ENCODE measurements around the gene SOCS6. TPM values are rescaled to one million over a fixed set of nuclear protein-coding genes. Genes with fewer than 3 reads are reported as not detected.
A peak's percentile ranks its signal among the peaks of the same experiment; 100 is the strongest.

The SOCS6 gene
- total RNA-seq, 1 experiment from 2014 or later = 25.1 TPM

GRCh38 chr18:70273021-70273420, 15.8 kb upstream of the SOCS6 start:
- Histone ChIP-seq H3K4me1 (replicated peaks) (no peaks in the 10 kb centered on the region), H3K27ac (no peak overlapping the region), H3K27me3 (replicated peaks) (no peaks in the 10 kb centered on the region), H3K4me3 (no peak overlapping the region), H3K9me3 (replicated peaks) (peaks cover 24% of the 10 kb centered on the region), H3K36me3 (no peaks in the 10 kb centered on the region)
- no peak for DNase-seq (ENCODE audit: low read depth in 1 of 2, low spot score in 2 of 2)

DNA sequence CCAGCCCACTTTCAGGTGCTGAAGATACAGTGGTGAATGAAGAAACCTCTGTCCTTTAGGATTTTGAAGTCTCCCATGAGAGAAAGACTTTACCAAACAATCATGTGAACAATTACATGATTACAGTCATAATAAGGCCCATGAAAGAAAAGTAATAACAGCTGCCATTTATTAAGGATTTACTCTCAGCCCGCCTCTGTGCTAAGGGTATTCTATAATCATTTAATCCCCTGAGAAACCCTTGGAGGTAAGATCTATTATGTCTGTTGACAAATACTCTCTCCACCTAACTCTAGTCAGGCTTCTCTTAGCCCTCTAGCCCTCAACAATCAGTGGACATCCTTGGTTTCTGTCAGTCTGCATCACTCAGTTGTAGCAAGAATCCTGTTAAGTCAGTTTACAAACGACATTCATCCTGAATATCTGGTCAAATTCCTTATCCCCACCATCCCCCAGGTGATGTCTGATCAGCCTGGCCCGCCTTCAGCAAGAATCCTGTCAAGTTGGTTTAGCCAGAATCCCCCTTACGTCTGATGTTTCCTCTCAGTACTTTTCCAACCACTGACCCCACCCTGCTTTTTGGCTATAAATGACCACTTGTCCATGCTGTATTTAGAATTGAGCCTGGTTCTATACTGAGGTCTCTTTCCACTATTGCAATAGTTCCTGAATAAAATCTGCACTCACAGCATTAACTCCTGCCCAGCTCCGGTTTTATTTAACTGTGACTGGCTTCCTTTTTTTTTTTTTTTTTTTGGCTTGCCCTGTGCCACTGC, 12.2 kb upstream of the SOCS6 start:
- H3K4me1 ChIP-seq (replicated peaks) = no peaks in the 10 kb centered on the region
- H3K36me3 ChIP-seq = no peaks in the 10 kb centered on the region
- no peak for DNase-seq (ENCODE audit: low read depth in 1 of 2, low spot score in 2 of 2)
- H3K4me3 ChIP-seq = no peak overlapping the region
- H3K27me3 ChIP-seq (replicated peaks) = no peaks in the 10 kb centered on the region
- H3K27ac ChIP-seq = no peak overlapping the region
- peaks cover 18% of the 10 kb centered on the region for H3K9me3 ChIP-seq (replicated peaks)

DNA sequence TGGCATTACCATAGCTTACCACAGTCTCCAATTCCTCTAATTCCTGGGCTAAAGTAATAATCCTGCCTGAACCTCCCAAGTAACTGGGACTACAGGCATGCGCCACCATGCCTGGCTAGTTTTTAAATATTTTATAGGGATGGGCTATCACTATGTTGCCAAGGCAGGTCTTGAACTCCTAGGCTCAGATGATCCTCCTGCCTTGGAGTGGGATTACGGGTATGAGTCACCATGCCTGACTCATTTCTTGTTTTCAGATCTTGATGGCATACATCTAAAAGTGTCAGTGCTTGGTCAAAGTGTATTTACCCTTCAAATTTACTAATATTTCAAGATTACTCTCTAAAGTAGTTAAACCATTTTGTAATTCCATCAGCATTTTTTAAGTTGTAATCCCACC, 9.4 kb upstream of the SOCS6 start:
- DNase-seq (ENCODE audit: low read depth in 1 of 2, low spot score in 2 of 2) = no peak
- no peaks in the 10 kb centered on the region for H3K36me3 ChIP-seq
- no peak overlapping the region for H3K4me3 ChIP-seq
- no peaks in the 10 kb centered on the region for H3K9me3 ChIP-seq (replicated peaks)
- H3K27ac ChIP-seq = no peak overlapping the region
- no peaks in the 10 kb centered on the region for H3K4me1 ChIP-seq (replicated peaks)
- H3K27me3 ChIP-seq (replicated peaks) = no peaks in the 10 kb centered on the region

- Histone ChIP-seq H3K4me3 (no peak overlapping the region), H3K27me3 (replicated peaks) (no peaks in the 10 kb centered on the region), H3K36me3 (no peaks in the 10 kb centered on the region), H3K27ac (no peak overlapping the region), H3K4me1 (replicated peaks) (no peaks in the 10 kb centered on the region), H3K9me3 (replicated peaks) (no peaks in the 10 kb centered on the region)
- DNase-seq (ENCODE audit: low read depth in 1 of 2, low spot score in 2 of 2) = no peak
Measured at GRCh38 chr18:70280007-70280925, 8.6 kb upstream of the SOCS6 start.

DNA sequence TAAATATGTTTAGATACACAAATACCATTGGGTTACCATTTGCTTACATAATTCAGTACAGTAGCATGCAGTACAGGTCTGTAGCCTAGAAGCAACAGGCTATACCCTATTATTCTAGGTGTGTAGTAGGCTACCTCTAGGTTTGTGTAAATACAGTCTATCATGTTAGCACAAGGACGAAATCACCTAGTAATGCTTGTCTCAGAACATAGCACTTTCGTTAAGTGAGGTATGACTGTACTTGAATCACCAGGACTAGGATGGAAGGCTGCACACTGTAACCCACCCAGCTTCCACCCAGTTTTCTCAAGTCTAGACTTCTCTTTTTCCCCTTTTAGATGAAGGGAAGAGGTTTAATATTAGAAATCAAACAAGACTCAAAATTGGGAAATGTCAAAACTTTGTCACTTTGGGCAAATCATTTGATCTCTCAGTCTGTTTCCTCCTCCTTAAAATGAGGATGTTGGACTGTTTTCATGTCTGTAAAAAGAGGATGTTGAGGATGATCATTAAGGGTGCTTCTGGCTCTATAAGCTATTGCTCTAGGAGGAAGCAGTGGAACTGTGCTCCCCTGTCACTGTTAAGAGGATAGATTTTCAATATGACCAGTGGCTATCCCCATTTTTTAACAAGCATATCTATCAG, 3.7 kb upstream of the SOCS6 start:
- Histone ChIP-seq H3K36me3 (peaks cover 7% of the 10 kb centered on the region), H3K4me1 (replicated peaks) (peaks cover 12% of the 10 kb centered on the region), H3K27ac (no peak overlapping the region), H3K27me3 (replicated peaks) (no peaks in the 10 kb centered on the region), H3K4me3 (no peak overlapping the region), H3K9me3 (replicated peaks) (no peaks in the 10 kb centered on the region)
- no peak for DNase-seq (ENCODE audit: low read depth in 1 of 2, low spot score in 2 of 2)

- Histone ChIP-seq H3K9me3 (replicated peaks) (no peaks in the 10 kb centered on the region), H3K4me3 (peak overlapping the region; percentile 97), H3K27ac (no peak overlapping the region)
Measured at GRCh38 chr18:70287731-70288130, 1.1 kb upstream of the SOCS6 start.

DNA sequence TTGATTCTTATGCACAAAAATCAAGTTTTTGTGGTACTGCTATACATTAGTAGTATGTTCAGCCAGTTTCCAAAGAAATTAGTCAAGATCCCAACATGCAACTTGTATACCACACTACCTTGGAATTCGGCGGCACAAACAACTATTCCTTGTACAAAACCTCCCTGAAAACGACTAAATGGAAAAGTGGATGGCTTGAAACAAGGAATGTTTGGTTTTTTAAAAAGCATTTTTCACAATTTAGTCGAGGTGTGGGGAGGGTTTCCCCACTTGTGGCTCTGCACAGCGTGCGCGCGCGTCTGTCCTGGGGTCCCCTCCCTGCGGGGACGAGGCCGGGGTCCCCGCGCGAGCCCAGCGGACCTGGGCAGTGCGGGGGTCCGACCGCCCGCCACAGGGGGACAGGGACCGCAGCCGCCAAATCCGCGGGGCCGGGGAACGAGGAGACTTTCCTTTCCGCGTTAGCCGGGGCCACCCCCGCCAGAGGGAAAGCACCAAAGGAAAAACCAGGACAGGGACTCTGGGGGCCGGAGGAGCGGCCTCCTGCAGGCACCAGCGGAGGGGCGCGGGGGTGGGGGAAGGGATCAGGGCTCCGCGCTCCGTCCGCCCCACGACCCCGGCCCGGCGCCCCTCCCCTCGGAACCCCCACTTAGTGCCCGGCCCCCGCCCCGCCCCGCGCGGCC, 534 bp upstream of the SOCS6 start:
- peak; percentile 50 to 63 for DNase-seq (ENCODE audit: low read depth in 1 of 2, low spot score in 2 of 2)
- Histone ChIP-seq H3K36me3 (peaks cover 21% of the 10 kb centered on the region), H3K27me3 (replicated peaks) (no peaks in the 10 kb centered on the region), H3K4me3 (peak overlapping the region; percentile 97), H3K9me3 (replicated peaks) (no peaks in the 10 kb centered on the region), H3K27ac (peak overlapping the region; percentile 67), H3K4me1 (replicated peaks) (peaks cover 34% of the 10 kb centered on the region)

More at GRCh38 chr18:70287731-70288130, 1.1 kb upstream of the SOCS6 start:
- Histone ChIP-seq H3K27me3 (replicated peaks) (no peaks in the 10 kb centered on the region), H3K36me3 (peaks cover 21% of the 10 kb centered on the region), H3K4me1 (replicated peaks) (peaks cover 28% of the 10 kb centered on the region)
- no peak for DNase-seq (ENCODE audit: low read depth in 1 of 2, low spot score in 2 of 2)

GRCh38 chr18:70289351-70290312, 787 bp downstream of the SOCS6 start:
- peaks cover 37% of the 10 kb centered on the region for H3K4me1 ChIP-seq (replicated peaks)
- H3K9me3 ChIP-seq (replicated peaks) = no peaks in the 10 kb centered on the region
- no peaks in the 10 kb centered on the region for H3K27me3 ChIP-seq (replicated peaks)
- H3K27ac ChIP-seq = peak overlapping the region; percentile 86
- H3K4me3 ChIP-seq = peak overlapping the region; percentile 97
- H3K36me3 ChIP-seq = peaks cover 21% of the 10 kb centered on the region
- peak in 1 of 2 experiments; percentile 45 for DNase-seq (ENCODE audit: low read depth in 1 of 2, low spot score in 2 of 2)

DNA sequence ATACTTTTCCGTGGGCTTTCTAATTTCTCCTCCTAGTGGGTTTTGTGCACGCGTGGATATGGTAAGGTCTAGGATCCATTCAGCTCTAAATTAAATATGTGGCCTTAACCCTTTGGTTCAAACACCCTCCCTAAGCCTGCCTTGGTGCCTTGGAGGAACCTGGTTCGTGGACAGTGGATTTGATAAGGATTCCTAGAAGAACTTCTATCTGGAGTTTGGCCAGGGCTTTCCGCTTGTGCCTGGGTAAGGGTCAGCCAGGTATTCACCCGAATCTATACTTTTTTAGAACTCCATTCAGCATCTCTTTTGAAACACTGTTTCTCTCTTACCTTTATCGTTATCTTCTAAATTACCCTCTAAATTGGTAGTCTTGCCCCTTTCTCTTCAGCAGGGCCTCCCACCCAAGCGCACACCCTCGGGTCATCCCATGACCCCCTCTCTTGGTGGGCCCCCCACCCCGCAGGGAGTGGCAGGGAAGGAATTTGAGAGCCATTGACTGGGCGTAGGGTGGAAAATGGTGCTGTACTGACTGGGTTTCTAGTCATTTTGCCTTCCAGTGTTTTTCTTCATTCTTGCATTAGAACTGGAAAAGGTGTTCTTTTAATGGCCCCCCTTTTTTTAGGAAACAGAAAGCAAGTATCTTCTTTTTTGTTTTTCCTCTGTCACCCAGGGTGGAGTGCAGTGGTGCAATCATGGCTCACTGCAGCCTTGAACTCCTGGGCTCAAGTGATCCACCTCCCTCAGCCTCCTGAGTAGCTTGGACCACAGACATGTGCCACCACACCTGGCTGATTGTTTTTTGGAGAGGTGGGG, 1.8 kb downstream of the SOCS6 start:
- no peaks in the 10 kb centered on the region for H3K27me3 ChIP-seq (replicated peaks)
- H3K4me3 ChIP-seq = peak overlapping the region; percentile 97
- H3K36me3 ChIP-seq = peaks cover 21% of the 10 kb centered on the region
- H3K4me1 ChIP-seq (replicated peaks) = peaks cover 48% of the 10 kb centered on the region
- DNase-seq (ENCODE audit: low read depth in 1 of 2, low spot score in 2 of 2) = no peak
- H3K27ac ChIP-seq = no peak overlapping the region
- no peaks in the 10 kb centered on the region for H3K9me3 ChIP-seq (replicated peaks)

- Histone ChIP-seq H3K4me3 (no peak overlapping the region), H3K9me3 (replicated peaks) (no peaks in the 10 kb centered on the region), H3K27ac (no peak overlapping the region), H3K36me3 (peaks cover 21% of the 10 kb centered on the region), H3K4me1 (replicated peaks) (peaks cover 53% of the 10 kb centered on the region), H3K27me3 (replicated peaks) (no peaks in the 10 kb centered on the region)
- no peak for DNase-seq (ENCODE audit: low read depth in 1 of 2, low spot score in 2 of 2)
Measured at GRCh38 chr18:70291295-70291574, 2.4 kb downstream of the SOCS6 start.

GRCh38 chr18:70292628-70293027, 3.8 kb downstream of the SOCS6 start:
- DNase-seq (ENCODE audit: low read depth in 1 of 2, low spot score in 2 of 2) = no peak
- Histone ChIP-seq H3K4me3 (no peak overlapping the region), H3K4me1 (replicated peaks) (peaks cover 59% of the 10 kb centered on the region), H3K36me3 (peaks cover 21% of the 10 kb centered on the region), H3K27ac (no peak overlapping the region), H3K27me3 (replicated peaks) (no peaks in the 10 kb centered on the region), H3K9me3 (replicated peaks) (no peaks in the 10 kb centered on the region)

- no peak overlapping the region for H3K27ac ChIP-seq
Measured at GRCh38 chr18:70293166-70293565, 4.3 kb downstream of the SOCS6 start.

More at GRCh38 chr18:70293166-70293565, 4.3 kb downstream of the SOCS6 start:
- Histone ChIP-seq H3K4me1 (replicated peaks) (peaks cover 55% of the 10 kb centered on the region), H3K4me3 (no peak overlapping the region), H3K9me3 (replicated peaks) (no peaks in the 10 kb centered on the region), H3K27me3 (replicated peaks) (no peaks in the 10 kb centered on the region), H3K36me3 (peaks cover 21% of the 10 kb centered on the region)
- no peak for DNase-seq (ENCODE audit: low read depth in 1 of 2, low spot score in 2 of 2)

All from SJSA1 (cell line).